Neuron (in vitro differentiated cells): ENCODE results near the gene SLC30A9.

Source experiments
- H2AFZ ChIP-seq: one replicate; pipeline ENCODE4 v1.6.1; 2013; ENCODE audit warnings: low read depth, mild to moderate bottlenecking, inconsistent platforms, low read length, moderate library complexity
- H3K27me3 ChIP-seq: one replicate; pipeline ENCODE4 v1.6.1; 2013; ENCODE audit warnings: low read length; ENCODE audit not compliant: insufficient read depth
- H3K36me3 ChIP-seq: one replicate; pipeline ENCODE4 v1.6.1; 2013; ENCODE audit warnings: low read length; ENCODE audit not compliant: insufficient read depth
- H3K4me1 ChIP-seq: one replicate; pipeline ENCODE4 v1.6.1; 2013; ENCODE audit warnings: low read length; ENCODE audit not compliant: insufficient read depth
- H3K4me3 ChIP-seq: 2 replicates; pipeline ENCODE4 v1.5.1; 2013; ENCODE audit warnings: mild to moderate bottlenecking, low read length, moderate library complexity
- H3K9me3 ChIP-seq: one replicate; pipeline ENCODE4 v1.6.1; 2013; ENCODE audit warnings: low read length

SLC30A9 gene

GRCh38 chr4:41981456-41981855, 8.9 kb upstream of the SLC30A9 start, which contains the start of gene DCAF4L1:
Gene DCAF4L1 (plus strand): TSS chr4:41981756. CDS start chr4:41981793, 37 bp downstream.
- peaks cover 3% of the 10 kb centered on the region for H3K4me1 ChIP-seq
- no peaks in the 10 kb centered on the region for H3K36me3 ChIP-seq
- no peak within 1 kb of the TSS for H2AFZ ChIP-seq
- no peak within 1 kb of the TSS for H3K4me3 ChIP-seq
- H3K9me3 ChIP-seq = no peaks in the 10 kb centered on the region
- no peaks in the 10 kb centered on the region for H3K27me3 ChIP-seq

DNA sequence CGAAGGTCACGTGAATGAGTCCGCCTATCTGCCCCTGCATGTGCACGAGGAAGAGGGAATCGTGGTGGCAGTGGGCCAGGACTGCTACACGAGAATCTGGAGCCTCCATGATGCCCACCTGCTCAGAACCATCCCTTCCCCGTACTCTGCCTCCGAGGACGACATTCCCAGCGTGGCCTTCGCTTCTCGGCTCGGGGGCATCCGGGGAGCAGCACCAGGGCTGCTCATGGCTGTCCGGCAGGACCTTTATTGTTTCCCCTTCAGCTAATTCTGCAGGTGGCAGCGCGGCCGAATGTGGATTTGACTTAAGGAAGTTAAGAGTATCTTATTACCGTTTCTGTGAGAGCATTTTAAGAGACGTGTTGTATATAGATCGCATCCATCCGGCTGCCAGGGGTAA, 7.6 kb upstream of the SLC30A9 start:
- Histone ChIP-seq H3K4me3 (no peak overlapping the region), H3K9me3 (no peaks in the 10 kb centered on the region), H3K4me1 (peaks cover 3% of the 10 kb centered on the region), H3K36me3 (no peaks in the 10 kb centered on the region), H3K27me3 (no peaks in the 10 kb centered on the region), H2AFZ (no peak overlapping the region)

GRCh38 chr4:41985151-41985550, 5.2 kb upstream of the SLC30A9 start:
- H3K9me3 ChIP-seq = no peaks in the 10 kb centered on the region
- H2AFZ ChIP-seq = no peak overlapping the region
- H3K27me3 ChIP-seq = no peaks in the 10 kb centered on the region
- peaks cover 9% of the 10 kb centered on the region for H3K4me1 ChIP-seq
- H3K36me3 ChIP-seq = no peaks in the 10 kb centered on the region
- no peak overlapping the region for H3K4me3 ChIP-seq

DNA sequence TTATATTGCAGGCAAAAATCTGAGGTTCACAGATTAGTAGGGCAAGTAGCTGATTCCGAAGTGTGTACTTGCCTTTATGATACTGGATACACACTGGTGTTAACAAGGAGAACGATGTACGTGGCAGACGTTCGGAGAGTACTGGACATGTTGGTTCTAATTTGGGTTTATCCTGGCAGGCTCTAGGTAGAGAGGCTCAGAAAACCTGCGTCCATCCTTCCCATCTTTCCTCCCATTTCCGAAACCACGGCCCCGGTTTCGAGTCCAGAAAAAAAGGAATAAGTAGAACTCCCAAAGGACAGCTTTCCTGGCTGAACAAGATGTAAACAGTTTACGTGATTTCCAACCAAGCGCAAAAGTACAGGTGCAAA, 351 bp upstream of the SLC30A9 start:
- Histone ChIP-seq H2AFZ (peak overlapping the region; percentile 58), H3K9me3 (no peaks in the 10 kb centered on the region), H3K4me1 (peaks cover 22% of the 10 kb centered on the region), H3K27me3 (no peaks in the 10 kb centered on the region), H3K36me3 (no peaks in the 10 kb centered on the region), H3K4me3 (peak overlapping the region; percentile 71)

DNA sequence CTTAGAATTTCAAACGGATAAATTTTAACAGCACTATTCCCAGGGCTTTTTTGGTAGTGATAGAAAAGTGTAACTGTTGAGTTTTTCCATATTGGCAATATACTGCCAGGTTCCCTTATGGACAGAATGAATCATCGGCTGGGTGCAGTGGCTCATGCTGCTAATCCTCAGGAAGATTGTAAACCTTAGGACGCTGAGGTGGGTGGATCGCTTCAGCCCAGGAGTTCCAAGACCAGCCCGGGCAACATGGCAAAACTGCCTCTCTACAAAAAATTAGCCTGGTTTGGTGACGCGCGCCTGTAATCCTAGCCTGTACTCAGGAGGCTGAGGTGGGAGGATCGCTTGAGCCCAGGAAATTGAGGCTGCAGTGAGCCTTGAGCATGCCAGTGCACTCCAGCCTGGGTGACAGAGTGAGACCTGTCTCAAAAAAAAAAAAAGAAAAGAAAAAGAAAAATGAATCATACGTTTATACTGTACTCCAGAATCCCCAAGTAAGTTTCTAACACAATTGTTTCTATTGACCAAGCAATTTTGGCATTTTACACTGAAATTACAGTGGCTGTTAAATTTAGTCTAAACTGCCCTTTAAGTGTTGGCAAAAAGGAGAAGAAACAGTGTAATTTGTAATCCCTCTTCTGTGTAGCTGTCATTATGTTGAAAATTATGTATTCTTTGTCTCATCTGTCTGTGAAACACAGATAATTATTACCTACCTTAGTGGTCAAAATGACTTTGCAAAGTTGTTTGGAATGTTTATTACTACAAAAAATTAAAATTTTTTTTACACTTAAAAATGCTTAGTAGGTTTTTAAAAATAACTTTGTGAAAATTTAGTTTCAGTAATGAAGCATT, 1.8 kb downstream of the SLC30A9 start:
- peaks cover 22% of the 10 kb centered on the region for H3K4me1 ChIP-seq
- no peaks in the 10 kb centered on the region for H3K9me3 ChIP-seq
- no peaks in the 10 kb centered on the region for H3K36me3 ChIP-seq
- peak overlapping the region; percentile 71 for H3K4me3 ChIP-seq
- H2AFZ ChIP-seq = no peak overlapping the region
- no peaks in the 10 kb centered on the region for H3K27me3 ChIP-seq

DNA sequence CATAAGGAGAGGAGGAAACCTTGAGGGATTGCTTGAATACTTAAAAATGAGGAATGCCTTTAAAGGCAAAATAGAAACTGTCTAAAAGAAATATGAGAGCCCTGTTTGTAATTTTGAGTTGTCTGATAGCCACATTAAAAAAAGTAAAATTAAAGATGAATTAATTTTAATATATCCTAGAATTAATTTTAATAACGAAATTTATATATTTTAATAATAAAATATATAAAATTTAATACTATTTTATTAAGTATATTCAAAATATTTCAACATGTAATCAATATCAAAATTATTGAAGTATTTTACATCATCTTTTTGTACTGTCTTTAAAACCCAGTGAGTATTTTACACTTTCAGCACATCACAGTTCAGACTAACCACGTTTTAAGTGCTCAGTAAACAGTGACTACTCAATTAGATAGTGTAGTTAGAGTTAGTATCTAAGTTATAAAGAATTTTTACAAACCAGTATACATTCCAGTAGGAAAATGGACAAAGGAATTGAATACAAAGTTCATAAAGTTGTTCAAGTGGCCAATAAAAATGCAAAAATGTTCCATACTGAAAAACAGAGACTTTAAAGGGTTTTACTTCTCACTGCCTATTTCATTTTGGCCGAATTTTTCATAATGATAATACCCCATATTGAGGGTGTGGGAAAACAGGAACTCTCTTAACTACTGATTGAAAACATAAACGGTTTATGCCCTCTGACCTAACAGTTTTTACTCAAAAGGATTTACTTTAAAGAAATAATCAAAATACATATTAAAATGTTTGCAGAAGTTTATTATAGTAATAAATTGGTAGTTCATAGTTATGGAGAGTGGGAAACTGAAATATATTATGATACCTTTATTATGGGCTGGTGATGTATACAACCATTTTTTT, 2.9 kb downstream of the SLC30A9 start:
- Histone ChIP-seq H3K4me1 (peaks cover 22% of the 10 kb centered on the region), H3K9me3 (no peaks in the 10 kb centered on the region), H3K4me3 (no peak overlapping the region), H3K27me3 (no peaks in the 10 kb centered on the region), H2AFZ (no peak overlapping the region), H3K36me3 (peaks cover 5% of the 10 kb centered on the region)

DNA sequence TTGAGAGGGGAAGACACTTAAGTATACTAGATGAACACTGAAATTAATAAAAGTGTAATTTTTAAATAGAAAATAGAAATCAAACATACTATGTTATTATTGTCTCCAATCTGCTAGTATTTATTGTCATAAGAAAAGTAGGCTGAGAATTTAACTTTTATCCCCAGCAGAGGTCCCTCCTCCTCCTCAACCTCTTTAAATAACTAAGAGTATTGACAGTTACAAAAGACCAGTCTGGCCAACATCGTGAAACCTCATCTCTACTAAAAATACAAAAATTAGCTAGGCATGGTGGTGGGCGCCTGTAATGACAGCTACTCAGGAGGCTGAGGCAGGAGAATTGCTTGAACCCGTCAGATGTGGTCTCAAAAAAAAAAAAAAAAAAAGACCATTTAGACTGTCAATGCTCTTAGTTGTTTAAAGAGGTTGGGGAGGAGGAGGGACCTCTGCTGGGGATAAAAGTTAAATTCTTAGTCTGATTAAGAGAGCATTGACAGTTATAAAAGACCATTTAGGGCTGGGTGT, 4.2 kb downstream of the SLC30A9 start:
- H3K4me1 ChIP-seq = peaks cover 13% of the 10 kb centered on the region
- H3K4me3 ChIP-seq = no peak overlapping the region
- no peak overlapping the region for H2AFZ ChIP-seq
- H3K9me3 ChIP-seq = no peaks in the 10 kb centered on the region
- peaks cover 5% of the 10 kb centered on the region for H3K36me3 ChIP-seq
- H3K27me3 ChIP-seq = no peaks in the 10 kb centered on the region

DNA sequence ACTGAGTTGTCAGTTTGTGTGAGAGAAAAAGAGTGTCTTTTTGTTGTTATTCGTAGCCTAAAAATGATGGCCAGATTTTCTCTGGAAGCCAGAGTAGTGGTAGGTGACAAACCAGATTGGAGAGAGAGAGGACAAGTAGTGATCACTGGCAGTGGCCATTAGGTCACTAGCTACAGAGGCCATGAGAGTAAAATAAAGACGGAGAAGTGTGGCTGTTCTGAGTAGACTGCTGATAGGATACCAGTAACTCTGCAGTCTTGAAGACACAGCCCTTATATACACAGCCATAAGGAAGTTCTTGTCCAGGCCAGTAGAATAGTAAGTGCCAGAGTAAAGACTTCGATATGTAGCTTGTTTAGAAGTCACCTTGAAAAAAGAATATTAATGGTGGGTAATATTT, 7.7 kb downstream of the SLC30A9 start:
- Histone ChIP-seq H2AFZ (no peak overlapping the region), H3K4me1 (no peaks in the 10 kb centered on the region)

GRCh38 chr4:41999321-41999720, 9.0 kb downstream of the SLC30A9 start:
- Histone ChIP-seq H3K9me3 (no peaks in the 10 kb centered on the region), H2AFZ (no peak overlapping the region), H3K4me3 (no peak overlapping the region), H3K27me3 (no peaks in the 10 kb centered on the region), H3K36me3 (peaks cover 24% of the 10 kb centered on the region), H3K4me1 (no peaks in the 10 kb centered on the region)

More for the DNA sequence above, 7.7 kb downstream of the SLC30A9 start:
- H3K36me3 ChIP-seq = peaks cover 19% of the 10 kb centered on the region
- H3K9me3 ChIP-seq = no peaks in the 10 kb centered on the region
- H3K27me3 ChIP-seq = no peaks in the 10 kb centered on the region
- H3K4me3 ChIP-seq = no peak overlapping the region

- H3K4me3 ChIP-seq = no peak overlapping the region
- H3K4me1 ChIP-seq = no peaks in the 10 kb centered on the region
- peaks cover 25% of the 10 kb centered on the region for H3K36me3 ChIP-seq
- H3K9me3 ChIP-seq = no peaks in the 10 kb centered on the region
- H3K27me3 ChIP-seq = no peaks in the 10 kb centered on the region
- H2AFZ ChIP-seq = no peak overlapping the region
Measured at GRCh38 chr4:42008011-42008786, 17.9 kb downstream of the SLC30A9 start.

- Histone ChIP-seq H2AFZ (no peak overlapping the region), H3K9me3 (no peaks in the 10 kb centered on the region), H3K36me3 (peaks cover 8% of the 10 kb centered on the region), H3K27me3 (no peaks in the 10 kb centered on the region), H3K4me3 (no peak overlapping the region), H3K4me1 (no peaks in the 10 kb centered on the region)
Measured at GRCh38 chr4:42015438-42015837, 25.1 kb downstream of the SLC30A9 start.

- H2AFZ ChIP-seq = no peak overlapping the region
Measured at GRCh38 chr4:42018451-42018850, 28.1 kb downstream of the SLC30A9 start.

More at GRCh38 chr4:42018451-42018850, 28.1 kb downstream of the SLC30A9 start:
- no peaks in the 10 kb centered on the region for H3K4me1 ChIP-seq
- peaks cover 22% of the 10 kb centered on the region for H3K36me3 ChIP-seq
- no peaks in the 10 kb centered on the region for H3K27me3 ChIP-seq
- no peak overlapping the region for H3K4me3 ChIP-seq
- H3K9me3 ChIP-seq = no peaks in the 10 kb centered on the region
